GM12873 (cell line): ENCODE measurements around the gene ADNP.

Source experiments
- CTCF ChIP-seq: IDR thresholded peaks from 2 replicates; pipeline ENCODE4 v1.5.1; 2012; ENCODE audit warnings: low read depth, mild to moderate bottlenecking, moderate library complexity, low read length, control low read depth; ENCODE audit not compliant: insufficient read depth; ENCODE audit errors: missing control alignments

ADNP gene

GRCh38 chr20:50886184-50886790, 45.0 kb downstream of the ADNP start:
- no peak for TF ChIP-seq CTCF

GRCh38 chr20:50885781-50886180, 45.5 kb downstream of the ADNP start:
- no peak for TF ChIP-seq CTCF

- TF ChIP-seq CTCF: no peak
These were observed 46.2 kb downstream of the ADNP start for GRCh38 chr20:50885068-50885467.

- no peak for TF ChIP-seq CTCF
These were observed 47.4 kb downstream of the ADNP start for GRCh38 chr20:50883856-50884255.

- TF ChIP-seq CTCF: no peak
These were observed 51.3 kb downstream of the ADNP start for GRCh38 chr20:50879649-50880550.

- TF ChIP-seq CTCF: no peak
These were observed 53.9 kb downstream of the ADNP start for GRCh38 chr20:50877232-50877743.

GRCh38 chr20:50876816-50877215, 54.4 kb downstream of the ADNP start:
- TF ChIP-seq CTCF: no peak
